CD14-positive monocyte (primary cell): ENCODE measurements around the gene FCHO2. TPM values are rescaled to one million over a fixed set of nuclear protein-coding genes. Genes with fewer than 3 reads are reported as not detected.
A peak's percentile ranks its signal among the peaks of the same experiment; 100 is the strongest.

ENCODE experiments used
- DNase-seq, 3 donors: peaks; one replicate each; pipeline ENCODE4 v3.0.0-alpha.2; 2011 to 2022
- H2AFZ ChIP-seq: 2 replicates; pipeline ENCODE4 v1.6.0; 2012; ENCODE audit warnings: mild to moderate bottlenecking, low read depth, low read length, inconsistent platforms; ENCODE audit not compliant: insufficient read depth, poor library complexity, severe bottlenecking
- H3K27ac ChIP-seq, 2 donors: 1 replicate in 1 of 2; 2 replicates in 1 of 2; pipeline ENCODE4 v1.5.1; 2012 to 2013; ENCODE audit warnings: low read length in 2 of 2, control low read depth in 1 of 2, inconsistent platforms in 1 of 2, low read depth in 1 of 2, mild to moderate bottlenecking in 1 of 2
- H3K27me3 ChIP-seq, 2 donors: one replicate each; pipeline versions ENCODE4 v1.6.0 to v1.6.1; 2011 to 2013; ENCODE audit warnings: low read length in 2 of 2; ENCODE audit not compliant: control insufficient read depth in 2 of 2, insufficient read depth in 2 of 2
- H3K36me3 ChIP-seq, 2 donors: replicated peaks in 1 of 2; 1 replicate in 1 of 2; 2 replicates in 1 of 2; pipeline versions ENCODE4 v1.5.1 to v1.6.1; 2012 to 2013; ENCODE audit warnings: low read length in 2 of 2, control low read depth in 1 of 2, inconsistent platforms in 1 of 2, mild to moderate bottlenecking in 1 of 2; ENCODE audit not compliant: insufficient read depth in 2 of 2, control insufficient read depth in 1 of 2
- H3K4me1 ChIP-seq, 2 donors: 1 replicate in 1 of 2; 2 replicates in 1 of 2; pipeline versions ENCODE4 v1.5.1 to v1.6.1; 2012 to 2013; ENCODE audit warnings: low read length in 2 of 2, control low read depth in 1 of 2, inconsistent platforms in 1 of 2, mild to moderate bottlenecking in 1 of 2, moderate library complexity in 1 of 2; ENCODE audit not compliant: insufficient read depth in 2 of 2, control insufficient read depth in 1 of 2
- H3K4me2 ChIP-seq: replicated peaks from 2 replicates; pipeline ENCODE3; 2012; ENCODE audit warnings: low read length, moderate library complexity, mild to moderate bottlenecking; ENCODE audit not compliant: poor library complexity, severe bottlenecking; ENCODE audit errors: extremely low read depth
- H3K4me3 ChIP-seq, 3 experiments: fragments of 200-600 bp in 1 of 3; sonication (generic) in 1 of 3; replicated peaks in 1 of 3; 1 replicate in 2 of 3; 2 replicates in 1 of 3; pipeline ENCODE4 v1.5.1; 2011 to 2013; ENCODE audit warnings: low read length in 3 of 3, mild to moderate bottlenecking in 3 of 3, control low read depth in 2 of 3, low read depth in 2 of 3, inconsistent platforms in 1 of 3, moderate library complexity in 1 of 3
- H3K79me2 ChIP-seq: 2 replicates; pipeline ENCODE4 v1.6.0; 2012; ENCODE audit warnings: mild to moderate bottlenecking, control low read depth, inconsistent platforms, low read length, moderate library complexity; ENCODE audit not compliant: insufficient read depth
- H3K9ac ChIP-seq: 2 replicates; pipeline ENCODE4 v1.6.0; 2017; ENCODE audit warnings: low read length, mild to moderate bottlenecking; ENCODE audit not compliant: insufficient read depth, poor library complexity, severe bottlenecking
- H3K9me3 ChIP-seq, 2 donors: replicated peaks in 1 of 2; 1 replicate in 1 of 2; 2 replicates in 1 of 2; pipeline versions ENCODE4 v1.5.1 to v1.6.1; 2012 to 2013; ENCODE audit warnings: low read length in 2 of 2, control low read depth in 1 of 2; ENCODE audit not compliant: control insufficient read depth in 1 of 2, insufficient read depth in 1 of 2
- H4K20me1 ChIP-seq: 2 replicates; pipeline ENCODE4 v1.6.0; 2012; ENCODE audit warnings: mild to moderate bottlenecking, low read length, control low read depth, moderate library complexity; ENCODE audit not compliant: insufficient read depth
- H3K27ac Mint-ChIP-seq, 7 donors: one replicate each; pipeline ENCODE4 v1.8.0; 2020; ENCODE audit warnings: mild to moderate bottlenecking in 7 of 7, mixed read lengths in 7 of 7, moderate library complexity in 6 of 7, inconsistent platforms in 2 of 7
- H3K27me3 Mint-ChIP-seq, 3 donors: one replicate each; pipeline ENCODE4 v1.8.0; 2021 to 2022; ENCODE audit warnings: low read depth in 3 of 3, mild to moderate bottlenecking in 3 of 3, mixed read lengths in 3 of 3, moderate library complexity in 3 of 3, inconsistent platforms in 1 of 3
- H3K36me3 Mint-ChIP-seq, 2 donors: one replicate each; pipeline ENCODE4 v1.8.0; 2020; ENCODE audit warnings: mixed read lengths in 2 of 2, inconsistent platforms in 1 of 2, mild to moderate bottlenecking in 1 of 2
- H3K4me1 Mint-ChIP-seq: one replicate; pipeline ENCODE4 v1.8.0; 2020; ENCODE audit warnings: mild to moderate bottlenecking, mixed read lengths
- H3K4me3 Mint-ChIP-seq, 2 donors: one replicate each; pipeline ENCODE4 v1.8.0; 2020; ENCODE audit warnings: mild to moderate bottlenecking in 2 of 2, mixed read lengths in 2 of 2, moderate library complexity in 1 of 2
- H3K9me3 Mint-ChIP-seq, 7 donors: one replicate each; pipeline ENCODE4 v1.8.0; 2020 to 2022; ENCODE audit warnings: mixed read lengths in 7 of 7, mild to moderate bottlenecking in 6 of 7, moderate library complexity in 6 of 7, inconsistent platforms in 2 of 7
- CTCF ChIP-seq: fragments of 200-600 bp; IDR thresholded peaks from one replicate; pipeline ENCODE4 v1.8.0; 2022; ENCODE audit warnings: antibody characterized with exemption, mild to moderate bottlenecking
- WGBS: methylation state at CpG from one replicate; pipeline ENCODE4 v1.1.5; 2013; ENCODE audit warnings: missing lambda C conversion rate; ENCODE audit not compliant: insufficient coverage; 5-methylcytosine and 5-hydroxymethylcytosine counted together
- intact Hi-C, 2 donors: fragments of 100-400 bp; cut with micrococcal nuclease; formaldehyde crosslinking; loops; one replicate each; pipeline versions ENCODE4 v1.15.0 to v1.15.1; 2023
- polyA plus RNA-seq, 3 donors: library from polyadenylated mRNA; depleted of rRNA in 1 of 3; unstranded in 2 of 3; stranded (reverse) in 1 of 3; fragments of 300-500 nt in 2 of 3; fragments of >200 nt in 1 of 3; fragmentation: Illumina TruSeq in 2 of 3; gene quantifications; 1 replicate in 2 of 3; 2 replicates in 1 of 3; pipeline ENCODE4 v1.2.3, GENCODE V29; 2012 to 2021

The FCHO2 gene
- polyA plus RNA-seq, 3 donors = 8.3 to 10.1 (median 9.9) TPM

GRCh38 chr5:72908664-72909063 lies 47.2 kb upstream of the FCHO2 start:
- intact Hi-C loops = no loop called here
- H3K4me3 Mint-ChIP-seq = no peak overlapping the region

GRCh38 chr5:72917371-72917776 lies 38.5 kb upstream of the FCHO2 start:
- no peaks in the 10 kb centered on the region for H3K4me1 Mint-ChIP-seq
- DNase-seq = no peak
- no peaks in the 10 kb centered on the region for H3K4me1 ChIP-seq
- peak overlapping the region in 1 of 7 donors; percentile 2 for H3K27ac Mint-ChIP-seq
- intact Hi-C loops = no loop called here
- peaks cover 3 to 7% (median 6%) of the 10 kb centered on the region in 3 donors for H3K27me3 Mint-ChIP-seq
- H2AFZ ChIP-seq = no peak overlapping the region
- H3K4me3 Mint-ChIP-seq = no peak overlapping the region
- no peaks in the 10 kb centered on the region for H4K20me1 ChIP-seq
- no peak overlapping the region for H3K4me2 ChIP-seq
- no peaks in the 10 kb centered on the region for H3K9me3 ChIP-seq
- H3K27me3 ChIP-seq = no peaks in the 10 kb centered on the region
- peaks cover 0 to 6% of the 10 kb centered on the region in 2 donors for H3K36me3 ChIP-seq
- no peaks in the 10 kb centered on the region for H3K9me3 Mint-ChIP-seq
- no peak overlapping the region for H3K27ac ChIP-seq
- H3K79me2 ChIP-seq = no peaks in the 10 kb centered on the region
- H3K9ac ChIP-seq = no peak overlapping the region
- TF ChIP-seq CTCF = no peak
- H3K36me3 Mint-ChIP-seq = no peaks in the 10 kb centered on the region
- H3K4me3 ChIP-seq = no peak overlapping the region
- WGBS = 91% methylated on average over 1 of the region's 1 CpG

More at GRCh38 chr5:72908664-72909063, 47.2 kb upstream of the FCHO2 start:
- no peaks in the 10 kb centered on the region for H3K9me3 Mint-ChIP-seq
- no peak overlapping the region for H3K4me2 ChIP-seq
- no peaks in the 10 kb centered on the region for H3K4me1 Mint-ChIP-seq
- no CpG with 5 or more reads among the region's 6 CpGs for WGBS
- no peaks in the 10 kb centered on the region for H3K27me3 ChIP-seq
- TF ChIP-seq CTCF = no peak
- peaks cover 49 to 67% of the 10 kb centered on the region in 2 donors for H3K36me3 Mint-ChIP-seq
- no peaks in the 10 kb centered on the region for H3K27me3 Mint-ChIP-seq
- no peaks in the 10 kb centered on the region for H3K4me1 ChIP-seq
- no peak overlapping the region for H3K4me3 ChIP-seq
- H3K9me3 ChIP-seq = no peaks in the 10 kb centered on the region
- DNase-seq = no peak
- peaks cover 54 to 91% of the 10 kb centered on the region in 2 donors for H3K36me3 ChIP-seq
- no peak overlapping the region for H2AFZ ChIP-seq
- H3K79me2 ChIP-seq = no peaks in the 10 kb centered on the region
- no peaks in the 10 kb centered on the region for H4K20me1 ChIP-seq
- no peak overlapping the region for H3K9ac ChIP-seq
- no peak overlapping the region for H3K27ac ChIP-seq
- no peak overlapping the region for H3K27ac Mint-ChIP-seq
